HG03159 (cell line): Measurements from ENCODE around the gene HMCN2.

ENCODE experiments used
- ATAC-seq: cut with Tn5 transposase; IDR thresholded peaks from one replicate; pipeline ENCODE4 v1.9.1; 2021; ENCODE audit warnings: mild to moderate bottlenecking, moderate library complexity; ENCODE audit not compliant: unreplicated experiment

HMCN2 gene

GRCh38 chr9:130445268-130445983 lies 179.9 kb downstream of the HMCN2 start:
- ATAC-seq: no peak

- ATAC-seq: no peak
Observed at GRCh38 chr9:130446101-130446861, 180.7 kb downstream of the HMCN2 start.

GRCh38 chr9:130447193-130447816 lies 181.7 kb downstream of the HMCN2 start:
- ATAC-seq: no peak

GRCh38 chr9:130448035-130448624 lies 182.6 kb downstream of the HMCN2 start:
- no peak for ATAC-seq

- ATAC-seq: no peak
Observed at GRCh38 chr9:130448771-130449603, 183.4 kb downstream of the HMCN2 start.

- no peak for ATAC-seq
Observed at GRCh38 chr9:130450344-130451003, 184.9 kb downstream of the HMCN2 start.

- ATAC-seq: no peak
Observed at GRCh38 chr9:130451004-130451390, 185.4 kb downstream of the HMCN2 start.

GRCh38 chr9:130451509-130452388 lies 186.2 kb downstream of the HMCN2 start:
- no peak for ATAC-seq

GRCh38 chr9:130452835-130453234 lies 187.3 kb downstream of the HMCN2 start:
- no peak for ATAC-seq

- ATAC-seq: no peak
Observed at GRCh38 chr9:130453487-130453886, 187.9 kb downstream of the HMCN2 start.

- no peak for ATAC-seq
Observed at GRCh38 chr9:130454096-130454811, 188.7 kb downstream of the HMCN2 start.

GRCh38 chr9:130454812-130455325 lies 189.3 kb downstream of the HMCN2 start:
- ATAC-seq: no peak

GRCh38 chr9:130458027-130458803 lies 192.7 kb downstream of the HMCN2 start:
- ATAC-seq: no peak

- no peak for ATAC-seq
Observed at GRCh38 chr9:130458804-130459067, 193.2 kb downstream of the HMCN2 start.

GRCh38 chr9:130459151-130459550 lies 193.6 kb downstream of the HMCN2 start:
- no peak for ATAC-seq

- no peak for ATAC-seq
Observed at GRCh38 chr9:130459941-130460669, 194.5 kb downstream of the HMCN2 start.

GRCh38 chr9:130461218-130461630 lies 195.7 kb downstream of the HMCN2 start:
- ATAC-seq: no peak
